GM21423 (cell line): ENCODE measurements around the gene ATP13A1.
A peak's percentile ranks its signal among the peaks of the same experiment; 100 is the strongest.
"Not testable (repeated sequence)": the region's sequence is repeated elsewhere in the genome, so short reads cannot be mapped to it uniquely, and the experiment has no call there.

Source experiments
- ATAC-seq: cut with Tn5 transposase; IDR thresholded peaks from one replicate; pipeline ENCODE4 v1.9.1; 2021; ENCODE audit warnings: mild to moderate bottlenecking, moderate library complexity; ENCODE audit not compliant: unreplicated experiment

ATP13A1 gene

GRCh38 chr19:19663256-19664120, at the start of gene ATP13A1:
TSS of gene ATP13A1 (minus strand) at chr19:19663676. CDS start at chr19:19663666, 10 bp downstream.
- ATAC-seq: peak; percentile 69

- no peak for ATAC-seq
Observed at GRCh38 chr19:19711934-19712828, 48.7 kb upstream of the ATP13A1 start.

- ATAC-seq: no peak
Observed at GRCh38 chr19:19711306-19711933, 47.9 kb upstream of the ATP13A1 start.

GRCh38 chr19:19710506-19710905, 47.0 kb upstream of the ATP13A1 start:
- ATAC-seq: no peak

- ATAC-seq: no peak
Observed at GRCh38 chr19:19704836-19705235, 41.4 kb upstream of the ATP13A1 start.

GRCh38 chr19:19700493-19700892, 37.0 kb upstream of the ATP13A1 start:
- not testable (repeated sequence) for ATAC-seq

- ATAC-seq: no peak
Observed at GRCh38 chr19:19697589-19697988, 34.1 kb upstream of the ATP13A1 start.

GRCh38 chr19:19696386-19696785, 32.9 kb upstream of the ATP13A1 start:
- ATAC-seq: no peak

- no peak for ATAC-seq
Observed at GRCh38 chr19:19691683-19692082, 28.2 kb upstream of the ATP13A1 start.

GRCh38 chr19:19689023-19689422, 25.5 kb upstream of the ATP13A1 start:
- ATAC-seq: not testable (repeated sequence)

- no peak for ATAC-seq
Observed at GRCh38 chr19:19687090-19687489, 23.6 kb upstream of the ATP13A1 start.

- no peak for ATAC-seq
Observed at GRCh38 chr19:19686580-19686979, 23.1 kb upstream of the ATP13A1 start.

GRCh38 chr19:19686119-19686518, 22.6 kb upstream of the ATP13A1 start:
- ATAC-seq: not testable (repeated sequence)

GRCh38 chr19:19679176-19680073, 15.9 kb upstream of the ATP13A1 start:
- ATAC-seq: no peak

- ATAC-seq: no peak
Observed at GRCh38 chr19:19677579-19677978, 14.1 kb upstream of the ATP13A1 start.

- no peak for ATAC-seq
Observed at GRCh38 chr19:19674315-19674714, 10.8 kb upstream of the ATP13A1 start.

- no peak for ATAC-seq
Observed at GRCh38 chr19:19672816-19673215, 9.3 kb upstream of the ATP13A1 start.

GRCh38 chr19:19670070-19670551, 6.6 kb upstream of the ATP13A1 start:
- no peak for ATAC-seq

GRCh38 chr19:19668230-19669012, 4.9 kb upstream of the ATP13A1 start, which contains the start of gene ZNF101:
TSS of gene ZNF101 (plus strand) at chr19:19668839. CDS start at chr19:19668964, 125 bp downstream.
- ATAC-seq: peak; percentile 59
